ENCODE measurements around the gene GTF2IRD1.
"Not testable (repeated sequence)": the region's sequence is repeated elsewhere in the genome, so short reads cannot be mapped to it uniquely, and the experiment has no call there.

GTF2IRD1 gene

GRCh38 chr7:74494076-74494548 is 40.4 kb downstream of the GTF2IRD1 start:
- no peak for DNase-seq

- no peak for DNase-seq
These were observed 41.7 kb downstream of the GTF2IRD1 start for GRCh38 chr7:74495112-74496086.

- no peak for DNase-seq
These were observed 42.6 kb downstream of the GTF2IRD1 start for GRCh38 chr7:74496272-74496671.

DNA sequence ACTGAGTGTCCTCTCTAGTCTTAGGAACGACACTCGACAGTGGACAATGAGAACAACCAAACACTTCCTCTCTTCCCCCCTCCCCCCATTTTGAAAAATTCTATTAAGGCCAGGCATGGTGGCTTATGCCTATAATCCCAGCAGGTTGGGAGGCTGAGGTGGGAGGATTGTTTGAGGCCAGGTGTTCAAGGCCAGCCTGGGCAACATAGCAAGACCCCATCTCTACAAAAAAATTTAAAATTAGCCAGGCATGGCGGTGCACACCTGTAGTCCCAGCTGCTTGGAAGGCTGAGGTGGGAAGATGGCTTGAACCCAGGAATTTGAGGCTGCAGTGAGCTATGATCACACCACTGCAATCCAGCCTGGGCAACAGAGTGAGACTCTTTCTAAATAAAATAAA is 43.1 kb downstream of the GTF2IRD1 start:
- not testable (repeated sequence) for DNase-seq

DNA sequence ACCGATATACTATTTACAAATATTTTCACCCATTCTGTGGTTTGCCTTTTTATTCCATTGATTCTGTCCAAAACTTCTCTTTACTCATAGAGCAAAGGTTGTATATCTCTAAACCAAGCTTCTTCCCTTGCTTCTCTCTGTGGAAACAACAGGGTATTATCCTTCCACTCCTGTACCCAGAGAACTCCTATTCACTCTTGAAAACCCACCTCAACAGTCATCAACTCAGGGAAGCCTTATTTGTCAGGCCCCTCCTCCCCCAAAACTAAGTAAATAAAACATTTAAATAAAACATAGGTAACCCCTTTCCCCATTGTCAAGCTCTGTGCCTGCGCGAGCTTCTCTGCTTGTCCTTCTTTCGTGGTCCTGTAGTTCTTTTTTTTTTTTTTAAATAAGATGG is 44.6 kb downstream of the GTF2IRD1 start:
- DNase-seq = no peak

GRCh38 chr7:74498996-74499834 is 45.5 kb downstream of the GTF2IRD1 start:
- no peak for DNase-seq

DNA sequence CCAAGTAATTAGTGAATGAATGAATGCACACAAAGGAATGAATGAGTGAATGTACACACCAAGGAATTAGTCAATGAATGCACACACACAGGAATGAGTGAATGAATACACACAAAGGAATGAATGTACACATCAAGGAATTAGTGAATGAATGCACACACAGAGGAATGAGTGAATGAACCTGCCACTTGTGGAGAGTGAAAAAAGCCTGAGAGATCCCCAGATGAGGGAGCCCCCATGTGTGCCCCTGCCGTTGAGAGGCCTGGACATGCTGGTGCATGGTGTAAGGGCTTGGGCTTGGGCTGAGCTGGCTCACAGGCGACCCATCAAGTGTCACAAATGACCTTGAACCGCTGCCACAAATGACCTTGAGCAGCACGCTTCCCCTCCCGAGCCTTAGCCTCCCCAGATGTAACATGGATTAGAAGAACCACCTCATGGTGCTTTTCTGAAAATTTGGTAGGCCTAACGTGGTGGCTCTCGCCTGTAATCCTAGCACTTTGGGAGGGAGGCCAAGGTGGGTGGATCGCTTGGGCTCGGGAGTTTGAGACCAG is 46.2 kb downstream of the GTF2IRD1 start:
- no peak for DNase-seq

- no peak for DNase-seq
These were observed 47.6 kb downstream of the GTF2IRD1 start for GRCh38 chr7:74501298-74501697.

DNA sequence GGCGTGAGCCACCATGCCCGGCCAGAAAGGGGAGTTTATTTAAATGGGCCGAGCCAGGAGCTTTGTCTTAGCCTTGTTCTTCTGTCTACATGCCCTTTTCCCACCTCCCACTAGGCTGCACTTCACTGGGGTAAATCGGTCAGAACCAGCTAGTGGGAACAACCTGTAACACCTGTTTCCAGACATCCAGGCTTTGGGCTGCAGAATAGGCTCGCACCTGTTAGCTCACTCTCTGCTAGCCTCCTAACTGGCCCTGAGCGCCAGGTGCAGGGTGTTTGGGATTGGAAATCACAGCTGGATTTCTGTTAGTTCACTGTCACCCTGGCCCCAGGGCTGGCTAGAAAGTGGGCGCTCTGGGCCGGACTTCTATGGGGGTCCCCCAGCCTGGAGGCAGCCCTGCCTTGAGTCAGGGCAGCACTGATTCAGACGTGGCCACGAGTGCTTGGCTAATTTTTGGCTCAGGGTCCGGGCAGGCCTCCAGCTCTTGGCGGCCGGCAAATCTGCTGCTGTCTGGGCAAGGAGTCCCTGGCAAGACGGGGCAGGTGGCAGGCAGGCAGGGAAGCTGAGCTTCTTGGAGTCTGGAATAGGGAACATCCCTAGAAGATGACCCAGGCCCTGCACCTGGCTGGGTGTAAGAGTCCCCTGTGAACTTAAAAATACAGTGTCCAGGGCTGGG is 48.6 kb downstream of the GTF2IRD1 start:
- DNase-seq = no peak

- no peak for DNase-seq
These were observed 49.4 kb downstream of the GTF2IRD1 start for GRCh38 chr7:74503061-74503460.

DNA sequence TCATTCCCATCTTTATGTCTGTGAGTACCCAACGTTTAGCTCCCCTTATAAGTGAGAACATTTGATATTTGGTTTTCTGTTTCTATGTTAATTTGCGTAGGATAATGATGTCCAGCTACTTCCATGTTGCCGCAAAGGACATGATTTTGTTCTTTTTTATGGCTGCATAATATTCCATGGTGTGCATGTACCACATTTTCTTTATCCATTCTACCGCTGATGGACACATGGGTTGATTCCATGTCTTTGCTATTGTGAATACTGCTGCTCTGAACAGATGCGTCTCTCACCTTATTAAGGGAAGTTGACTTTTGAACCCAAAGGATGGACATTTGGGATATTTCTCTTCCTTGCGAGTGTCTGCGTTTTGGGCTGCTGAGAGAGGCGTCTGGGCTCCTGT is 50.2 kb downstream of the GTF2IRD1 start:
- DNase-seq = no peak

GRCh38 chr7:74505471-74506324 is 52.0 kb downstream of the GTF2IRD1 start:
- no peak for DNase-seq

- no peak for DNase-seq
These were observed 52.6 kb downstream of the GTF2IRD1 start for GRCh38 chr7:74506325-74506724.

DNA sequence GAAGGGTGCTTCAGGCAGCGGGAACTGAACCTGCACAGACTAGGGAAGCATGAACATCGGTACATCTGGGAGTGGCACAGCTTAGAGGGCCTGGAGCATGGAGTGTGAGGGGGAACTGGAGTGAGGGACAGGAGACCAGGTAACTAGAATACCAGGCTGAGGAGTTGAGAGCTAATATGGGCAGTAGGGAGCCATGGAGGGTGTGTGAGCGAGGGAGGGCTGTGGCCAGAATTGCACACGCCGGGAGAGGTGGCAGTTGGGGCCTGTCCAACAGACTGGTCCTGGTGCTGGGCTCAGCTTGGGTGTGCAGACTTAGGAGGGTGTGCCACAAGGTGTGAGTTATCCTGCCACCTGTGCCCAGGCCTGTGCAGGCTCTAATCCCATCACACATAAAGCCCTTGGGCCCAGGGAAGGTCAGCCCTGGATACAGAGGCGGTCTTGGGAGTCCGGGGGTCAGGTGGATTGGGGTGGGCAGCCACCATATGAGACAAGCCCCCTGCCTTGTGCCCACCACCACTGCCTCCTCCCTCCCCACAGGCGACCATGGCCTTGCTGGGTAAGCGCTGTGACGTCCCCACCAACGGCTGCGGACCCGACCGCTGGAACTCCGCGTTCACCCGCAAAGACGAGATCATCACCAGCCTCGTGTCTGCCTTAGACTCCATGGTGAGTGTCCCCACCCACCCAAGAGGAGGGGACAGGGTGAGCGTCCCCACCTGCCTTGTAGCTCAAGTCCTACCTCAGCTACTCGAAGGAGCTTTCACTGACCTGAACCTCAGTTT is 54.0 kb downstream of the GTF2IRD1 start:
- DNase-seq = no peak

DNA sequence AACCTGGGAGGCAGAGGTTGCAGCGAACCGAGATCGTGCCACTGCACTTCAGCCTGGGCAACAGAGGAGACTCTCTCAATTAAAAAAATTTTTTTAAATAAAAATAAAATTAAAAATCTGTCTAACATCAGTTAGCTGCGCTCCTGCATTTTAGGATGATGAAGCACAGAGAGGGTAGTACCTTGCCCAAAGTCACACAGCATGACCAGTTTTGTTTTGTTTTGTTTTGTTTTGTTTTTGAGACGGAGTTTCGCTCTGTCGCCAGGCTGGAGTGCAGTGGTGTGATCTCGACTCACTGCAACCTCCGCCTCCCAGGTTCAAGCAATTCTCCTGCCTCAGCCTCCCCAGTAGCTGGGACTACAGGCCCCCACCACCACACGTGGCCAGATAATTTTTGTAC is 55.7 kb downstream of the GTF2IRD1 start:
- not testable (repeated sequence) for DNase-seq

- no peak for DNase-seq
These were observed 57.6 kb downstream of the GTF2IRD1 start for GRCh38 chr7:74511345-74511744.

- DNase-seq = no peak
These were observed 59.1 kb downstream of the GTF2IRD1 start for GRCh38 chr7:74512762-74513161.

DNA sequence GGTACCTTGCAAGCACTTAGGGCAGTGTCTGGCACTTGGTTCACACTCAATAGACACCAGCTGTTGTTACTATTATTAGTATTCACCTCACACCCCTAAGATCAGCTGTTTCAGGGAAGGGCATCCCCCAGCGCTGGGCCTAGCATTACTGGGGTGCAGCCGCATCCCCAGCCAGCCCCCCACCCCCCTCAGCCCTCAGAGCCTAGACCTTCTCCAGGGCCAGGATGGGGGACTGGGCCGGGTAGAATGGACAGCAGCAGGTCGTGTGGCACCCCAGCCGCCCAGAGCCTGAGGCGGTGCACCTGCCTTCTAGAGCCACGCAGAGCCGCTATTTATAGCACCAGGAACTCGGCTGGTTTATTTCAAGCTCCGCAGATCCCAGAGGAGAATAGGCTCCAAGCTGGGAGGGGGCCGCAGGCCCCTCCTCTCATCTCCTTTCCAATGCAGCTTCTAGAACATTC is 60.5 kb downstream of the GTF2IRD1 start:
- DNase-seq = no peak

- DNase-seq = no peak
These were observed 61.6 kb downstream of the GTF2IRD1 start for GRCh38 chr7:74515276-74515675.

DNA sequence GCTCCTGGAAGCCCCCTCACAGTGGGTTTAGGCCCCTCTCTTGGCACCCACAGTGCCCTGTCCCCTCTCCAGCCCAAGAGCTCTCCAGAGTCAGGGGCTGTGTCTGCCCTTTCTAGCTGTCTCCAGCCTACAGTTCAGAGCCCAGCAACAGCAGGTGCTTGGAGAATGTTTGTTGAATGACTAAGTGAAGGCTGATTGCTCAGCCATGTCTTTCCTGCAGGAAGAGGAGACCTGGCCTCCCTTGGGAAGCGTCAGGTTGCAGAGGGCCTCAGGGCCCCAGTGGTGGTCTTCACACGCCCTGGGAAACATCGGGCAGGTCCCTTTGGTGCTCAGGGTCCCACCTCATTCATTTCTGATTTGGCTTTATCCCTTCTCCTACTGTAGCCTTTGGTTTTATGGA is 62.5 kb downstream of the GTF2IRD1 start:
- no peak for DNase-seq

GRCh38 chr7:74518041-74518440 is 64.3 kb downstream of the GTF2IRD1 start:
- no peak for DNase-seq
